ENCODE measurements around the gene CDK2AP2.
"Not testable (repeated sequence)": the region's sequence is repeated elsewhere in the genome, so short reads cannot be mapped to it uniquely, and the experiment has no call there.

CDK2AP2 gene

DNA sequence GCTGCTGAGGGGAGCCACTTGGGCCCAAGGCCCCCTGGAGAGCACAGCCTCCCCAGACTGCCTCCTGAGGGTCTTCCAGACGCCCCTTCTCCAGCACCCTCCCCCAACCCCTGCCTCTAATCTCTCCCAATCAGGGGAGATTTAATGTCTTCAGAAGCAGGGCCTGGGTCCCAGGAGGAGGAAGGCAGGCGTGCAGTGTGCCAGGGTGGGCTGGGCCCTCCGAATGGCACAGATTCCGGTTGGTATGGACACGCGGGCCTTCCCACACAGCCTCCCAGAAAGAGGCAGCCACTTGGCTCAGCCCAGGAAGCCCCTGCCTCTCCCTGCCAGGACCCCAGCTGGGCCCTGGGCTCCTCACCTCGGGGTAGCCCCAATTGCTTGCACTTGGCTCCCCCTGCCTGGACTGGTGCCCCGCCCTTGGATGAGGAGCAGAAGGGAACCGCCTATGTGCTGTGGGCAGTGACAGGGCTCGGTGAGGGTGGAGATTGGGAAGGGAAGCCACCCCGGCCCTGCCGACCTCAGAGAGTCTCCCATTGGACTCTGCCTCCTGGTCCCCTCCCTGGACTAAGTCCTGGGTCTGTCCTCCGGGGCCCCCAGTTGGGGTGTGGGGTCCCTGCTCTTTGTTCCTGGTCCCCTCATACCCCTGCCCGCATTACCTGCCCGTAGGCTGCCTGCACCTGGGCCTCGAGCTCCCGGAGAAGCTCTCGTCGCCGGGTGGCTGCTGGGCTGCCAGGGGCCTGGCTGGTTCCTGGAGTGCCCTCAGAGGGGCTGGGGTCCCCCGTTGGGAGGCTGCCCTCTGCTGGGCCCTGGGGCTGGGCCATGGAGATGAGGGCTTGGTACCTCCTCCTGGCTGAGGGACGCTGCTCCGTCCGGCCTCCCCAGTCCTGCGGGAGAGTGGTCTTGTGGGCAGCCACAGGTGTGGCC, 15.9 kb upstream of the CDK2AP2 start:
- DNase-seq = no peak

DNA sequence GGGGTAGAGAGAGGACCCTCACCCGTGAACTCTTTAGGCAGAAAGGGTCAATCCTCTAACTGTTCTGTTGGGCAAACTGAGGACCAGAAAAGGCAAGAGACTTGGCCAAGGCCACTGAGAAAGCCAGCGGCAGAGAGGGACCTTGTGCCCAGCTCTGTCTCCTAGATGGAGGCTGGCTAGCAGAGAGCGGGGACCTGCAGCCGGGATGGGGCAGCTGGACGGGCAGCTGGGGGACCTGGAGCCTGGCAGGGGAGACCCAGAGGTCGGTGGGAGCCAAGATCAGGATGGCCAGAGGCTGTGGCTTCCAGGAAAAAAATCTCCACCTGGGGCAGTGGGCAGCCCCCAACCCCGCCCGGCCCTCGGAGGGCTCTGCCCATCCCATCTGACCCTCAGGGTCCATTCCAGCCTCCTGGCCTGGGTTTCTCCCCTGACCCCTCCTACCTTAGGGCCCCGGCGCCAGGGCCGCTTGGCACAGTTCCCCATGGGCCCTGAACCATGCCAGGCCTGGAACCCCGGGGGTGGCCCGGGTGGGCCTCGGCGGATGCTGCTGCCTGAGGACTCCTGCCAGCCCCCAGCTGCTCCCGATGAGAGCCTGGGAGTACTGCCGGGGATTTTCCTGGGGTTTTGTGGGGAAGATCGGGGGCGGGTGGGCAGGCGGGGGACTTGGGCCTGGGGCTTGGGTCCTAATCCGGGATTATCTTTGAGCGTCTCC, 15.0 kb upstream of the CDK2AP2 start, which contains the start of gene CABP2:
CABP2 (minus strand) TSS at position 603 of the 712 bp plus-strand sequence; CDS start at position 483, 120 bp downstream.
- DNase-seq = no peak

- no peak for DNase-seq
These were observed 14.4 kb upstream of the CDK2AP2 start for GRCh38 chr11:67522338-67522737.

- no peak for DNase-seq
These were observed 14.0 kb upstream of the CDK2AP2 start for GRCh38 chr11:67521924-67522323.

- no peak for DNase-seq
These were observed 13.2 kb upstream of the CDK2AP2 start for GRCh38 chr11:67520856-67521824.

DNA sequence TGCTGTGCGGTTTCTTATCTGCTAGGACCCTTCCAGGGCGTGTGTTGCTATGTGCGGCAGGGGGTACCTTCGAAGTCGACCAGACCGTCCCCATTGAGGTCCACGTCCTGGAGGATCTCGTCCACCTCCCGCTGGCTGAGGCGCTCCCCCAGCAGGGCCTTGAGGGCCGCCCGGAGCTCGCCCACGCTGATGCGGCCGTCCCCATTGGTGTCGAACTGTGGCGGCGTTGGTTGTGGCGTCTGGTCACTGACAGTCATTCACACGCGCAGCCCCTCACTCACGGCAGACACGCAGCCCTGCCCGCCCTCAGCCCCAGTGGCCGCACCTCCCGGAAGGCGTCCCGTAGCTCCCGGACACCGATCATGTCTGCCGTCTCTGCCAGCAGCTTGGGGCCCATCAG, 11.8 kb upstream of the CDK2AP2 start:
- DNase-seq = no peak

GRCh38 chr11:67517784-67518552, 10.0 kb upstream of the CDK2AP2 start:
- no peak for DNase-seq

- DNase-seq = no peak
These were observed 8.8 kb upstream of the CDK2AP2 start for GRCh38 chr11:67516806-67517205.

DNA sequence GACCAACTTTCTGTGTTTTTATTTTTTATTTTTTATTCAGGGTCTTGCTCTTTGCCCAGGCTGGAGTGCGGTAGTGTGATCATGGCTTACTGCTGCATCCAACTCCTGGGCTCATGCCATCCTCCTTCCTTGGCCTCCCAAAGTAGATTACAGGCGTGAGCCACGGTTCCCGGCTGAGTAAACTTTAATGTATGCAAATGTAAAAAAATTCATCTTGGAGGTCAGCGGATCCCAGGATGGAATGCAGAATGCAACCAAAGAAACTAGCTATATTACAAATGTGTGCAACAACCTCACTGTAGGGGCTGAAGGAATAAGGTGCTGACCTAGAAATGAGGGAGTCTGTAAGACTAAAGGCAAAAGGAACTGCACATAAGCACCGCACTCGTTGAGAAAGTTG, 6.2 kb upstream of the CDK2AP2 start:
- DNase-seq = no peak

DNA sequence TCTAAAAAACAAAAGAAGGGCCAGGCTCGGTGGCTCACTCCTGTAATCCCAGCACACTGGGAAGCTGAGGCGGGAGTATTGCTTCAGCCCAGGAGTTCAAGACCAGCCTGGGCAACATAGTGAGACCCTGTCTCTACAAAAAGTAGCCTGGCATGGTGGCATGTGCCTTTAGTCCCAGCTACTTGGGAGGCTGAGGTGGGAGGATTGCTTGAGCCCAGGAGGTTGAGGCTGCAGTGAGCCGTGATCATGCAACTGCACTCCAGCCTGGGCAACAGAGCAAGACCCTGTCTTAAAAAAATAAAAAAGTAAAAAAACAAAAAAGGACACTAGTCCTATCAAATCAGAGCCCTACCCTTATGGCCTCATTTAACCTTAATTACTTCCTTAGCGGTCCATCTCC, 3.6 kb upstream of the CDK2AP2 start:
- DNase-seq = not testable (repeated sequence)

- DNase-seq = no peak
These were observed 2.0 kb upstream of the CDK2AP2 start for GRCh38 chr11:67510023-67510345.

DNA sequence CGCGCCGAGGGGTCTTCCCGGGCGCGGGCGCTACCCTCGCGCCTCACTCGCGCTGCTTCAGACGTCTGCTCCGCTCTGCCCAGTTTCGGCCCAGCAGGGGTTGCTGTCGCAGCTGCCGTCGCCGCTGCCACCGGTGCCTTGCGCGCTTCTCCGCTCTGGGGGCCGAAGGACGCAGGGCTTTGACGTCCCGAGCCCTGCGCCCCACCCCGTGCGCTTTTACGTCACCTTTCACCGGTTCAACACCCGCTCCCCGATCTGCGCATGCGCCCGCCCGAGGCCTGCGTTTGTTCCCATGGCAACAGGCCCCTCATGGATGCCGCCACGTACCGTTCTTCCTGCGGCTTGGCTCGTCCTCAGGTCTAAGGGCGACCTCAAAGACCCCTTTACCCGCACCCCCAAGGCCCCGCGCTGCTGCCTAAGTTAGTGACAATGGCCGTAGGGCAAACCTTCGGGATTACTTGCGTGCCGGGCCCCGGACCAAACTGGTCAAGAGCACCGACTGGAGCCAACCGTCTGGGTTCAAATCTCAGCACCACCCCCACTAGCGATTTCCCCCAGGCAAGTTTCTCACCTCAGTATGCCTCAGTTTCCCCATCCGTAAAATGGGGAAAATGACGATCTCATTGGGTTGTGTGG, 642 bp upstream of the CDK2AP2 start:
- DNase-seq = peak; percentile 100

DNA sequence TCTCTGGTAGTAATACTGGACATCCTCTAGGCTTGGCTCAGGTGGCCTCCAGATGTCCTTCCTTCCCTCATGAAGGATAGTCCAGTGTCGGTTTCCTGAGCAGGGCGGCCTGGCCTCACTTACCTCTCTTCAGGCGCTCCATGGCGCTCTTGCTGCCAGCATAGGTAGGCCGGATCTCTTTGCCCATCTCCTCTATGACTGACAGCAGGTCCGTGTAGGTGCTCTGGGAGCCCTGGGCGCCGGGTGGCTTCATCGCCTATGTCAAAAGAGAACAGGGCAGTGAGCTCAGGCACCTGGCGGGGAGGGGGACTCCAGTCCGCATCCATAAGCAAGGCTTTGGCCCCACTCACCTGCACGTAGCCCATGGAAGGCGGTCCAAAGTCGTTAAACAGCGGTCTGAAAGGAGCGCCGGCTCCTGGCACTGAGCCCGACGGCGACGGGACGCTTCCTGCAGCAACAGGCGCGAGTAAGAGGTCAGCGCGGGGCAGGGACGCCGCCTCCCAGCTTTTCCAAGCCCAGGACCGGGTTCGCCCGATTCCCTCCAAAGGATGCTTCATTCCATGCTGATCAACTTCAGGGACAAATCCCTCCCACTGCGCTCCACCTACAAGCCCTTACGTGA, 609 bp downstream of the CDK2AP2 start:
- no peak for DNase-seq

- DNase-seq = no peak
These were observed 1.4 kb downstream of the CDK2AP2 start for GRCh38 chr11:67506426-67507051.

GRCh38 chr11:67505605-67506396, 2.2 kb downstream of the CDK2AP2 start:
- DNase-seq = peak; percentile 96

GRCh38 chr11:67504950-67505581, 2.9 kb downstream of the CDK2AP2 start, which contains the start of gene PITPNM1:
Gene PITPNM1, minus strand, starts transcription at chr11:67505363. Its CDS starts 1,183 bp downstream, at chr11:67504180.
- peak; percentile 81 for DNase-seq

- DNase-seq = peak; percentile 40
These were observed 3.7 kb downstream of the CDK2AP2 start for GRCh38 chr11:67504005-67504949.

Data from activated CD4-positive, alpha-beta T cell treated with anti-CD3 and anti-CD28 coated beads for 48 hours (primary cell).